Choroid plexus epithelial cell (primary cell): ENCODE data around the gene OR1C1.
"Not testable (repeated sequence)": the region's sequence is repeated elsewhere in the genome, so short reads cannot be mapped to it uniquely, and the experiment has no call there.

Experiments
- DNase-seq: peaks from one replicate; pipeline ENCODE4 v3.0.0-alpha.2; 2010; ENCODE audit warnings: low read depth
- H3K4me3 ChIP-seq: 2 replicates; pipeline ENCODE4 v1.5.1; 2011; ENCODE audit warnings: low read depth, mild to moderate bottlenecking, control low read depth, low read length, moderate library complexity
- CTCF ChIP-seq: conservative IDR thresholded peaks from 2 replicates; pipeline ENCODE4 v1.5.1; 2011; ENCODE audit warnings: low read depth, mild to moderate bottlenecking, control low read depth, inconsistent platforms, low read length, moderate library complexity

Gene OR1C1

GRCh38 chr1:247746391-247746935 is 13.9 kb downstream of the OR1C1 start:
- no peak for TF ChIP-seq CTCF
- H3K4me3 ChIP-seq: no peak overlapping the region
- peak; percentile 8 for DNase-seq

GRCh38 chr1:247742215-247742760 is 18.1 kb downstream of the OR1C1 start:
- DNase-seq: peak; percentile 27
- not testable (repeated sequence) for H3K4me3 ChIP-seq

GRCh38 chr1:247741756-247742155 is 18.6 kb downstream of the OR1C1 start:
- no peak for TF ChIP-seq CTCF
- no peak for DNase-seq
- no peak overlapping the region for H3K4me3 ChIP-seq

GRCh38 chr1:247740721-247741120 is 19.6 kb downstream of the OR1C1 start:
- no peak overlapping the region for H3K4me3 ChIP-seq
- TF ChIP-seq CTCF: no peak
- peak; percentile 1 for DNase-seq

GRCh38 chr1:247738315-247738714 is 22.0 kb downstream of the OR1C1 start, which contains the start of gene OR14K1:
Gene OR14K1 (plus strand): TSS chr1:247738615. CDS start chr1:247738615, 0 bp downstream.
- no peak for DNase-seq
- TF ChIP-seq CTCF: no peak
- H3K4me3 ChIP-seq: no peak within 1 kb of the TSS

- DNase-seq: no peak
- H3K4me3 ChIP-seq: no peak overlapping the region
- no peak for TF ChIP-seq CTCF
These were observed 39.1 kb downstream of the OR1C1 start for GRCh38 chr1:247721222-247721621.

- H3K4me3 ChIP-seq: no peak within 1 kb of the TSS
- DNase-seq: no peak
- TF ChIP-seq CTCF: no peak
These were observed 43.8 kb downstream of the OR1C1 start, which contains the start of gene OR6F1 for GRCh38 chr1:247716546-247716945. Gene OR6F1 (minus strand): TSS chr1:247716646. CDS start chr1:247712755, 3,891 bp downstream.
